ENCODE data around the gene GINS2.

The GINS2 gene

GRCh38 chr16:85688586-85689284 is at the start of gene GINS2:
Gene GINS2 (minus strand): TSS chr16:85688954. CDS start chr16:85688898, 56 bp downstream.
- DNase-seq = no peak

- DNase-seq = no peak
Measured at GRCh38 chr16:85736921-85737320, 48.2 kb upstream of the GINS2 start.

- DNase-seq = no peak
Measured at GRCh38 chr16:85735946-85736345, 47.2 kb upstream of the GINS2 start.

GRCh38 chr16:85735225-85735635 is 46.5 kb upstream of the GINS2 start:
- DNase-seq = no peak

- DNase-seq = no peak
Measured at GRCh38 chr16:85734311-85735017, 45.7 kb upstream of the GINS2 start.

- no peak for DNase-seq
Measured at GRCh38 chr16:85733839-85734170, 45.1 kb upstream of the GINS2 start.

GRCh38 chr16:85733155-85733838 is 44.5 kb upstream of the GINS2 start:
- no peak for DNase-seq

- no peak for DNase-seq
Measured at GRCh38 chr16:85731179-85731578, 42.4 kb upstream of the GINS2 start.

GRCh38 chr16:85730186-85730465 is 41.4 kb upstream of the GINS2 start:
- no peak for DNase-seq

GRCh38 chr16:85729452-85730185 is 40.9 kb upstream of the GINS2 start:
- DNase-seq = no peak

- DNase-seq = no peak
Measured at GRCh38 chr16:85728879-85729278, 40.1 kb upstream of the GINS2 start.

- no peak for DNase-seq
Measured at GRCh38 chr16:85724936-85725335, 36.2 kb upstream of the GINS2 start.

- no peak for DNase-seq
Measured at GRCh38 chr16:85724126-85724879, 35.5 kb upstream of the GINS2 start.

GRCh38 chr16:85722128-85722893 is 33.6 kb upstream of the GINS2 start:
- no peak for DNase-seq

GRCh38 chr16:85720302-85720637 is 31.5 kb upstream of the GINS2 start:
- no peak for DNase-seq

- no peak for DNase-seq
Measured at GRCh38 chr16:85719605-85720301, 31.0 kb upstream of the GINS2 start.

- no peak for DNase-seq
Measured at GRCh38 chr16:85718682-85719081, 29.9 kb upstream of the GINS2 start.

- no peak for DNase-seq
Measured at GRCh38 chr16:85718153-85718477, 29.4 kb upstream of the GINS2 start.

GRCh38 chr16:85717393-85718152 is 28.8 kb upstream of the GINS2 start:
- DNase-seq = no peak

GRCh38 chr16:85716680-85717038 is 27.9 kb upstream of the GINS2 start:
- DNase-seq = no peak
